Measurements from ENCODE around the gene PHF24.
"Not testable (repeated sequence)": the region's sequence is repeated elsewhere in the genome, so short reads cannot be mapped to it uniquely, and the experiment has no call there.

PHF24 gene

DNA sequence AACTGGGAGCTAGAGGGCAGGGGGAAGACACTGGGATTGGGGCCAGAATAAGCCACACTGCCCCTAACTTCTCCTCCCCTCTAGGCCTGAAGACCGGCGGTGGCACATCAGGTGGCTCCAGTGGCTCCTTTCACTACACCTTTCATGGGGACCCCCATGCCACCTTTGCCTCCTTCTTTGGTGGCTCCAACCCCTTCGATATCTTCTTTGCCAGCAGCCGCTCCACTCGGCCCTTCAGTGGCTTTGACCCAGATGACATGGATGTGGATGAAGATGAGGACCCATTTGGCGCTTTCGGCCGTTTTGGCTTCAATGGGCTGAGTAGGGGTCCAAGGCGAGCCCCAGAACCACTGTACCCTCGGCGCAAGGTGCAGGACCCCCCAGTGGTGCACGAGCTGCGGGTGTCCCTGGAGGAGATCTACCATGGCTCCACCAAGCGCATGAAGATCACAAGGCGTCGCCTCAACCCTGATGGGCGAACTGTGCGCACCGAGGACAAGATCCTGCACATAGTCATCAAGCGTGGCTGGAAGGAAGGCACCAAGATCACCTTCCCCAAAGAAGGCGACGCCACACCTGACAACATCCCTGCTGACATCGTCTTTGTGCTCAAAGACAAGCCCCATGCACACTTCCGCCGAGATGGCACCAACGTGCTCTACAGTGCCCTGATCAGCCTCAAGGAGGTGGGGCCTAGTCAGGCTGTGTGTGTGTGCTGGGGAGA lies 38.3 kb downstream of the PHF24 start:
- Histone ChIP-seq H3K4me2 (no peak overlapping the region), H3K27me3 (no peaks in the 10 kb centered on the region), H3K36me3 (peaks cover 27% of the 10 kb centered on the region), H3K27ac (no peak overlapping the region), H3K4me1 (peaks cover 27% of the 10 kb centered on the region), H3K9ac (no peak overlapping the region), H3K4me3 (no peak overlapping the region), H4K20me1 (no peaks in the 10 kb centered on the region), H3K9me3 (no peaks in the 10 kb centered on the region)
- no peak for TF ChIP-seq Cebpa-rat (IDR thresholded peaks at IDR 0.05)

GRCh38 chr9:34996905-34997279 lies 38.8 kb downstream of the PHF24 start:
- Histone ChIP-seq H3K4me3 (no peak overlapping the region), H3K4me2 (no peak overlapping the region), H3K27ac (no peak overlapping the region), H3K9ac (no peak overlapping the region), H3K36me3 (peaks cover 27% of the 10 kb centered on the region), H3K27me3 (no peaks in the 10 kb centered on the region), H3K9me3 (no peaks in the 10 kb centered on the region), H3K4me1 (peaks cover 27% of the 10 kb centered on the region), H4K20me1 (no peaks in the 10 kb centered on the region)
- no peak for TF ChIP-seq Cebpa-rat (IDR thresholded peaks at IDR 0.05)

DNA sequence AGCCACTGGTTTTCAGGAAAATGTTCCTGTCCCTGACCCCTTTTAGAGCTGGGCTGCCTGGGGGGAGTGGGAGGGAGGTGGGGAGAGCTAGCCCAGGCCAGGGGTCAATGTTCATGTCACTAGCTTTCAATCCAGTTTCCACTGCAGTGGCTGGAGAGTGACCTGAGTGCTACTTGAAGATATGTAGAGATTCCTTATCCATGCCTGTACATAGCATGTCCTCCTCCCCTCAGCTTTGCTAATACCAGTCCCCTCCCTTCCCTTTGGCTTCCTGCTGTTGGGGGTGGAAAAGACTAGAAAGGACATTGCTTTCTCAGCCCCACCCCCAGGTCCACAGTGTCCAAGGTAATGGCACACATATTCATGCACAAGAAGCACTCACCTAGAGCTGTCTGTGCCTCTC lies 39.3 kb downstream of the PHF24 start:
- peaks cover 26% of the 10 kb centered on the region for H3K4me1 ChIP-seq
- peaks cover 27% of the 10 kb centered on the region for H3K36me3 ChIP-seq
- no peak overlapping the region for H3K9ac ChIP-seq
- H3K27ac ChIP-seq: no peak overlapping the region
- H3K9me3 ChIP-seq: no peaks in the 10 kb centered on the region
- TF ChIP-seq Cebpa-rat (IDR thresholded peaks at IDR 0.05): no peak
- H4K20me1 ChIP-seq: no peaks in the 10 kb centered on the region
- no peak overlapping the region for H3K4me3 ChIP-seq
- no peaks in the 10 kb centered on the region for H3K27me3 ChIP-seq
- no peak overlapping the region for H3K4me2 ChIP-seq

GRCh38 chr9:34998266-34998665 lies 40.2 kb downstream of the PHF24 start:
- Histone ChIP-seq H3K4me1 (peaks cover 17% of the 10 kb centered on the region), H3K9me3 (no peaks in the 10 kb centered on the region), H3K36me3 (peaks cover 27% of the 10 kb centered on the region), H3K27me3 (no peaks in the 10 kb centered on the region), H4K20me1 (no peaks in the 10 kb centered on the region), H3K9ac (no peak overlapping the region), H3K4me2 (no peak overlapping the region), H3K27ac (no peak overlapping the region), H3K4me3 (no peak overlapping the region)
- no peak for TF ChIP-seq Cebpa-rat (IDR thresholded peaks at IDR 0.05)

DNA sequence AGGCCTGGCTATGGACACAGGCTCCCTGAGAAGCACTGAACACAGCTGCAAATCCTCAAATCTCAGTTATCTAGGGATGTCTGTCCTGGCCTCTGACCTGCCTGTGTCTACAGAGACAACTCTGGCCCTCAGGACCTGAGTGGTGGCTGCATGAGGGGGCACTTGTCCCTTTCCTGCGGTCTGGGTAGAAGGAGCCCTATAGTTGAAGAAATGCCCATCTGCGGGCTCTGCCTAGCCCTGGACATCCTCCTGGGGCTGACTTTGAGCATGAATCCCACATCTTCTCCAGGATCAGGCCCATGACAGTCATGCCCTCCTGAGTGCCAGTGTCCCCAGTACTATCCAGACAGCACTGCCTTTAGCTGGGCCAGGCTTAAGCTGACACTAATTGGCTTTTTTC lies 41.5 kb downstream of the PHF24 start:
- no peak overlapping the region for H3K27ac ChIP-seq
- peaks cover 27% of the 10 kb centered on the region for H3K36me3 ChIP-seq
- H3K4me1 ChIP-seq: peaks cover 4% of the 10 kb centered on the region
- H4K20me1 ChIP-seq: no peaks in the 10 kb centered on the region
- H3K4me2 ChIP-seq: no peak overlapping the region
- no peak overlapping the region for H3K9ac ChIP-seq
- no peak overlapping the region for H3K4me3 ChIP-seq
- H3K9me3 ChIP-seq: no peaks in the 10 kb centered on the region
- no peaks in the 10 kb centered on the region for H3K27me3 ChIP-seq
- no peak for TF ChIP-seq Cebpa-rat (IDR thresholded peaks at IDR 0.05)

DNA sequence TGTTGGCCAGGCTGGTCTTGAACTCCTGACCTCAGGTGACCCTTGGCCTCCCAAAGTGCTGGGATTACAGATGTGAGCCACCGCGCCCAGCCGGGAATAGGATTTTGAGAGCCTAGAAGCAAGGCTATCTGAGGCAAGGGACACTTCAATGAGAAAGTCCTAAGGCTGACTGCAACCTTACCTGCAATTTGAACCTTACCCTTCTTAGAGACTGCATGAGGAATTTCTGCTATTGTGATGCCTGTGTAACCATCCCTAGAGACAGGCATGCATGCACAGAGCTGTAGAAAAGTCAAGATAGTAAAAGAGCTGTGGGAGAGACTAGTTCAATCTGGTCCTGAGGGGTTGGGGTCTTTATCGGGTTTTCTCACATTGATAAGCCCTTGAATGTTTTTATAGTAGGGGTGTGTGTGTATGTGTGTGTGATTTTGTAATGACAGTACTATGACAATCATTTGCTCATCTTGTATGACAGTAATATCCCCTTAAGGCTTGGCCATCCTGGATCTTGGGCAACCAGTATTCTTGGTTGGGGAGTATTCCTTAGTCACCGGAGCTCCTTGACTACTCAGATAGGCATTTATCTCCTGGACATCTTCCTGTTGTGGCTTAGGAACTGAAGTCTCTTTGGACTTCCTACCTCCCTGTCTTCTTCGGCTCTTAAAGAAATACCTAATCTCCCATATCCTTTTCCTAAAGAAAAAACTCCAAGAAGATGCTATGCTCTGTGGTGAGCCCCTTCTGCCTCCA lies 42.6 kb downstream of the PHF24 start:
- no peak overlapping the region for H3K27ac ChIP-seq
- H3K27me3 ChIP-seq: no peaks in the 10 kb centered on the region
- H3K9ac ChIP-seq: no peak overlapping the region
- no peaks in the 10 kb centered on the region for H4K20me1 ChIP-seq
- no peaks in the 10 kb centered on the region for H3K9me3 ChIP-seq
- H3K4me1 ChIP-seq: no peaks in the 10 kb centered on the region
- no peak for TF ChIP-seq Cebpa-rat (IDR thresholded peaks at IDR 0.05)
- peaks cover 21% of the 10 kb centered on the region for H3K36me3 ChIP-seq
- H3K4me3 ChIP-seq: no peak overlapping the region
- H3K4me2 ChIP-seq: no peak overlapping the region

- H3K27ac ChIP-seq: no peak overlapping the region
- no peak overlapping the region for H3K4me2 ChIP-seq
Measured at GRCh38 chr9:35001285-35001677, 43.2 kb downstream of the PHF24 start.

GRCh38 chr9:35001803-35002502 lies 43.9 kb downstream of the PHF24 start:
- H3K9ac ChIP-seq: no peak overlapping the region
- no peaks in the 10 kb centered on the region for H3K9me3 ChIP-seq
- H4K20me1 ChIP-seq: no peaks in the 10 kb centered on the region
- H3K27me3 ChIP-seq: no peaks in the 10 kb centered on the region
- no peak overlapping the region for H3K4me3 ChIP-seq
- peaks cover 10% of the 10 kb centered on the region for H3K36me3 ChIP-seq
- H3K4me1 ChIP-seq: no peaks in the 10 kb centered on the region
- TF ChIP-seq Cebpa-rat (IDR thresholded peaks at IDR 0.05): no peak
- no peak overlapping the region for H3K4me2 ChIP-seq
- no peak overlapping the region for H3K27ac ChIP-seq

More at GRCh38 chr9:35001285-35001677, 43.2 kb downstream of the PHF24 start:
- Histone ChIP-seq H3K27me3 (no peaks in the 10 kb centered on the region), H3K9me3 (no peaks in the 10 kb centered on the region), H3K9ac (no peak overlapping the region), H3K36me3 (peaks cover 16% of the 10 kb centered on the region), H4K20me1 (no peaks in the 10 kb centered on the region), H3K4me1 (no peaks in the 10 kb centered on the region), H3K4me3 (no peak overlapping the region)
- TF ChIP-seq Cebpa-rat (IDR thresholded peaks at IDR 0.05): no peak

DNA sequence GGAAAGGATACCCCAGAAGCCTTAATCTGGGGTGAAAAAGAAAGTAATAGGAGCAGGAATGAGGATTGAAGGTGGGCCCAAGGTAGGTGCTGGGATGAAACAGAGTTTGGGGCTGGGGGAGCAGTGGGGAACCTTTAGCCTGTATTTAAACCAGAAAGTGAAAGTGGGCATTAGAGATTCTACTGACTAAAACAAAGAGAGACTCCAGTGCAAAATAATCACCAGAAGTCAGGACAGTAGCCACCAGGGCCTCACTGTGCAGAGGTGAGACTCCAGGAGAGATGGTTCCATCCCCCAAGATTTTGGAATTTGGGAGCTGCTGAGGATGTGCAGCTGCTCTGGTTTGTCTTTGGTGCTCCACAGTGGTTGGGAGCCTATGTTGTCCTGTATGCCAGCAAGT lies 44.5 kb downstream of the PHF24 start:
- Histone ChIP-seq H3K4me3 (no peak overlapping the region), H3K4me1 (no peaks in the 10 kb centered on the region), H3K9ac (no peak overlapping the region), H3K4me2 (no peak overlapping the region), H3K9me3 (no peaks in the 10 kb centered on the region), H4K20me1 (no peaks in the 10 kb centered on the region), H3K36me3 (peaks cover 3% of the 10 kb centered on the region; the same call in 1 of the 2 replicates), H3K27ac (no peak overlapping the region), H3K27me3 (no peaks in the 10 kb centered on the region)
- no peak for TF ChIP-seq Cebpa-rat (IDR thresholded peaks at IDR 0.05)

DNA sequence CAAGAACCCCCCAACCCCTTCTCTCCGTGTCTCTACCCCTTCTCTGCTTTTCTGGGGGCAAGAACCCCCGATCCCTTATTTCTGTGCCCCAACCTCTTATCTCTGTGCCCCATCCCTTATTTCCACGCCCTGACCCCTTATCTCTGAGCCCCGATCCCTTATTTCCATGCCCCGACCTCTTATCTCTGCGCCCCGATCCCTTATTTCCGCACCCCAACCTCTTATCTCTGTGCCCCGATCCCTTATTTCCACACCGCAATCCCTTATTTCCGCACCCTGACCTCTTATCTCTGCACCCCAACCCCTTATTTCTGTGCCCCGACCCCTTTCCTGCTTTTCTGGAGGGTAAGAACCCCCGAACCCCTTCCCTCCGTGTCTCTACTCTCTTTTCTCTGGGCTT lies 46.2 kb downstream of the PHF24 start:
- H3K27ac ChIP-seq, H3K27me3 ChIP-seq, H4K20me1 ChIP-seq, H3K9ac ChIP-seq, H3K9me3 ChIP-seq, H3K4me3 ChIP-seq, H3K4me2 ChIP-seq, H3K4me1 ChIP-seq, H3K36me3 ChIP-seq: not testable (repeated sequence)
